Activated B cell treated with CpG ODN at 0.5 μM for 24 hours (primary cell): ENCODE data around the gene TPCN2. TPM values are rescaled to one million over a fixed set of nuclear protein-coding genes. Genes with fewer than 3 reads are reported as not detected.

ENCODE experiments used
- ATAC-seq: fragments of 200-7000 bp; cut with Tn5 transposase; one replicate; pipeline ENCODE4 v1.10.0; 2021; ENCODE audit warnings: low read depth, mild to moderate bottlenecking, moderate library complexity
- CTCF ChIA-PET: fragments of 350-600 bp; sonication (Branson Sonifier 250); formaldehyde crosslinking; loops from one replicate; lab custom pipeline; 2021; ENCODE audit warnings: antibody characterized with exemption; lab: Charles Lee
- POLR2A ChIA-PET: fragments of 350-600 bp; sonication (Branson Sonifier 250); formaldehyde crosslinking; loops from one replicate; lab custom pipeline; 2021; ENCODE audit warnings: antibody characterized with exemption; lab: Charles Lee
- DNase-seq: peaks from one replicate; pipeline ENCODE4 v3.0.0; 2022
- H3K27ac Mint-ChIP-seq: one replicate; pipeline ENCODE4 v1.8.0; 2020; ENCODE audit warnings: mixed read lengths
- H3K27me3 Mint-ChIP-seq: one replicate; pipeline ENCODE4 v1.8.0; 2021; ENCODE audit warnings: mixed read lengths
- H3K36me3 Mint-ChIP-seq: one replicate; pipeline ENCODE4 v1.8.0; 2021; ENCODE audit warnings: low read depth, mixed read lengths
- H3K4me1 Mint-ChIP-seq: one replicate; pipeline ENCODE4 v1.8.0; 2021; ENCODE audit warnings: mixed read lengths
- H3K4me3 Mint-ChIP-seq: one replicate; pipeline ENCODE4 v1.8.0; 2020; ENCODE audit warnings: mild to moderate bottlenecking, mixed read lengths
- H3K9me3 Mint-ChIP-seq: one replicate; pipeline ENCODE4 v1.8.0; 2020; ENCODE audit warnings: mixed read lengths
- CTCF ChIP-seq: fragments of 200-600 bp; IDR thresholded peaks from one replicate; pipeline ENCODE4 v1.8.0; 2022; ENCODE audit warnings: antibody characterized with exemption, mild to moderate bottlenecking
- intact Hi-C: fragments of 100-400 bp; cut with micrococcal nuclease; formaldehyde crosslinking; loops from one replicate; pipeline ENCODE4 v1.15.1; 2024
- total RNA-seq: library from RNA; stranded (reverse); gene quantifications from 2 replicates; pipeline ENCODE4 v1.2.3, GENCODE V29; 2022

Gene TPCN2
- total RNA-seq, 1 donor from 2014 or later = 35.4 TPM

- CTCF ChIA-PET = no interaction called here
- DNase-seq (no peak), ATAC-seq (no peak)
- Mint-ChIP-seq H3K27ac (no peak overlapping the region), H3K4me1 (no peaks in the 10 kb centered on the region), H3K36me3 (peaks cover 33% of the 10 kb centered on the region), H3K9me3 (no peaks in the 10 kb centered on the region), H3K27me3 (no peaks in the 10 kb centered on the region), H3K4me3 (no peak overlapping the region)
- intact Hi-C loops = no loop called here
- POLR2A ChIA-PET = no interaction called here
- TF ChIP-seq CTCF = no peak
Observed at GRCh38 chr11:69065147-69065710, 16.5 kb downstream of the TPCN2 start.

GRCh38 chr11:69066122-69067112 is 17.7 kb downstream of the TPCN2 start:
- Mint-ChIP-seq H3K36me3 (peaks cover 39% of the 10 kb centered on the region), H3K27ac (no peak overlapping the region), H3K4me3 (no peak overlapping the region), H3K9me3 (no peaks in the 10 kb centered on the region), H3K27me3 (no peaks in the 10 kb centered on the region), H3K4me1 (no peaks in the 10 kb centered on the region)
- intact Hi-C loops = no loop called here
- ChIA-PET POLR2A (no interaction called here), CTCF (no interaction called here)
- no peak for ATAC-seq
- no peak for DNase-seq
- no peak for TF ChIP-seq CTCF

- intact Hi-C loops = no loop called here
- TF ChIP-seq CTCF = no peak
- no peaks in the 10 kb centered on the region for H3K9me3 Mint-ChIP-seq
- no peak for ATAC-seq
- no peak overlapping the region for H3K4me3 Mint-ChIP-seq
- H3K36me3 Mint-ChIP-seq = peaks cover 37% of the 10 kb centered on the region
- H3K27me3 Mint-ChIP-seq = no peaks in the 10 kb centered on the region
- no peaks in the 10 kb centered on the region for H3K4me1 Mint-ChIP-seq
- ChIA-PET POLR2A (no interaction called here), CTCF (no interaction called here)
- no peak for DNase-seq
- no peak overlapping the region for H3K27ac Mint-ChIP-seq
Observed at GRCh38 chr11:69067200-69067599, 18.5 kb downstream of the TPCN2 start.

- CTCF ChIA-PET = no interaction called here
- H3K9me3 Mint-ChIP-seq = no peaks in the 10 kb centered on the region
- H3K27ac Mint-ChIP-seq = no peak overlapping the region
- H3K4me3 Mint-ChIP-seq = no peak overlapping the region
- intact Hi-C loops = no loop called here
- POLR2A ChIA-PET = no interaction called here
- no peaks in the 10 kb centered on the region for H3K27me3 Mint-ChIP-seq
- H3K36me3 Mint-ChIP-seq = peaks cover 51% of the 10 kb centered on the region
- TF ChIP-seq CTCF = no peak
- DNase-seq (no peak), ATAC-seq (no peak)
- H3K4me1 Mint-ChIP-seq = no peaks in the 10 kb centered on the region
Observed at GRCh38 chr11:69071086-69071800, 22.5 kb downstream of the TPCN2 start.

GRCh38 chr11:69071956-69072355 is 23.2 kb downstream of the TPCN2 start:
- ChIA-PET CTCF (no interaction called here), POLR2A (no interaction called here)
- H3K4me1 Mint-ChIP-seq = no peaks in the 10 kb centered on the region
- no peak for DNase-seq
- no peaks in the 10 kb centered on the region for H3K9me3 Mint-ChIP-seq
- no peak overlapping the region for H3K4me3 Mint-ChIP-seq
- intact Hi-C loops = no loop called here
- no peak for ATAC-seq
- no peak for TF ChIP-seq CTCF
- peaks cover 51% of the 10 kb centered on the region for H3K36me3 Mint-ChIP-seq
- H3K27ac Mint-ChIP-seq = no peak overlapping the region
- H3K27me3 Mint-ChIP-seq = no peaks in the 10 kb centered on the region
